Sigmoid colon (tissue), 4 donors: Measurements from ENCODE around the gene RELL1.

Experiments
- EP300 ChIP-seq, 4 donors: sonication (generic); formaldehyde crosslinking; IDR thresholded peaks; one replicate each; pipeline ENCODE4 v1.6.1; 2017; ENCODE audit warnings: antibody characterized with exemption in 4 of 4
- POLR2A ChIP-seq, 2 donors: fragments of 450-650 bp; IDR thresholded peaks; one replicate each; pipeline ENCODE4 v1.6.1; 2016; ENCODE audit warnings: antibody characterized with exemption in 2 of 2, mild to moderate bottlenecking in 2 of 2, moderate library complexity in 2 of 2
- TF ChIP-seq, protein P1 (sequence below), 4 experiments: fragments of 450-650 bp in 3 of 4; fragments of 200-600 bp in 1 of 4; IDR thresholded peaks; one replicate each; pipeline ENCODE4 v1.5.1; 2016 to 2019; ENCODE audit warnings: antibody characterized with exemption in 4 of 4, mild to moderate bottlenecking in 3 of 4, moderate library complexity in 2 of 4

DNA sequence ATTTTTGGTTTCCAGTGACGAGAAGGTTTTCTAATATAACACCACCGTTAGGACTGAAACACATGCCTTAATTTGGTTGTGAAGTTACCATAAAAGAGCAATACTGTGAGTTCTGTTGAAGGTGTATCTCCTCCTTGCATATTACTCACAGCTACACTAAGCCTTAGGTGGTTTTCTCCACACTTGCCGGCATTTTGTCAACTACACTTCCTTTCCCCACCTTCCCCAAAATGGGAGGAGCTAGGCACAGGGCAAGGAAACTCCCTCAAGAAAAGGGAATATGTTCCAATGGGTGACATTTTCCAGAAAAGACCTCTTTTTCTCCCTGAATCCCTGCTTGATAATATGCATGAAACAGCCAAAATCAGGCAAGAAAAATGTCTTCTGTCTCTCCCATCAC lies 44.8 kb downstream of the RELL1 start:
- TF ChIP-seq, protein P1, sequence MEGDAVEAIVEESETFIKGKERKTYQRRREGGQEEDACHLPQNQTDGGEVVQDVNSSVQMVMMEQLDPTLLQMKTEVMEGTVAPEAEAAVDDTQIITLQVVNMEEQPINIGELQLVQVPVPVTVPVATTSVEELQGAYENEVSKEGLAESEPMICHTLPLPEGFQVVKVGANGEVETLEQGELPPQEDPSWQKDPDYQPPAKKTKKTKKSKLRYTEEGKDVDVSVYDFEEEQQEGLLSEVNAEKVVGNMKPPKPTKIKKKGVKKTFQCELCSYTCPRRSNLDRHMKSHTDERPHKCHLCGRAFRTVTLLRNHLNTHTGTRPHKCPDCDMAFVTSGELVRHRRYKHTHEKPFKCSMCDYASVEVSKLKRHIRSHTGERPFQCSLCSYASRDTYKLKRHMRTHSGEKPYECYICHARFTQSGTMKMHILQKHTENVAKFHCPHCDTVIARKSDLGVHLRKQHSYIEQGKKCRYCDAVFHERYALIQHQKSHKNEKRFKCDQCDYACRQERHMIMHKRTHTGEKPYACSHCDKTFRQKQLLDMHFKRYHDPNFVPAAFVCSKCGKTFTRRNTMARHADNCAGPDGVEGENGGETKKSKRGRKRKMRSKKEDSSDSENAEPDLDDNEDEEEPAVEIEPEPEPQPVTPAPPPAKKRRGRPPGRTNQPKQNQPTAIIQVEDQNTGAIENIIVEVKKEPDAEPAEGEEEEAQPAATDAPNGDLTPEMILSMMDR (IDR thresholded peaks at IDR 0.05) = no peak
- TF ChIP-seq POLR2A (IDR thresholded peaks at IDR 0.05) (no peak), EP300 (IDR thresholded peaks at IDR 0.05) (no peak)
